GM19455 (cell line): ENCODE data around the gene HTR1D.

Experiments used
- ATAC-seq: cut with Tn5 transposase; IDR thresholded peaks from one replicate; pipeline ENCODE4 v1.9.1; 2021; ENCODE audit not compliant: unreplicated experiment

HTR1D gene

GRCh38 chr1:23156940-23157339, 60.4 kb downstream of the HTR1D start:
- no peak for ATAC-seq

GRCh38 chr1:23152966-23153684, 64.2 kb downstream of the HTR1D start:
- no peak for ATAC-seq

GRCh38 chr1:23150742-23151141, 66.6 kb downstream of the HTR1D start:
- no peak for ATAC-seq

- ATAC-seq, result no peak
Measured at GRCh38 chr1:23150125-23150524, 67.2 kb downstream of the HTR1D start.

GRCh38 chr1:23149114-23149513, 68.2 kb downstream of the HTR1D start:
- ATAC-seq, result no peak

- ATAC-seq, result no peak
Measured at GRCh38 chr1:23148084-23148483, 69.2 kb downstream of the HTR1D start.
